HG02840 (cell line): Measurements from ENCODE around the gene RMND5A.

Experiments
- ATAC-seq: cut with Tn5 transposase; IDR thresholded peaks from one replicate; pipeline ENCODE4 v1.9.1; 2021; ENCODE audit warnings: mild to moderate bottlenecking, moderate library complexity, moderate number of reproducible peaks; ENCODE audit not compliant: unreplicated experiment, low FRiP score

Gene RMND5A, protein sequence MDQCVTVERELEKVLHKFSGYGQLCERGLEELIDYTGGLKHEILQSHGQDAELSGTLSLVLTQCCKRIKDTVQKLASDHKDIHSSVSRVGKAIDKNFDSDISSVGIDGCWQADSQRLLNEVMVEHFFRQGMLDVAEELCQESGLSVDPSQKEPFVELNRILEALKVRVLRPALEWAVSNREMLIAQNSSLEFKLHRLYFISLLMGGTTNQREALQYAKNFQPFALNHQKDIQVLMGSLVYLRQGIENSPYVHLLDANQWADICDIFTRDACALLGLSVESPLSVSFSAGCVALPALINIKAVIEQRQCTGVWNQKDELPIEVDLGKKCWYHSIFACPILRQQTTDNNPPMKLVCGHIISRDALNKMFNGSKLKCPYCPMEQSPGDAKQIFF

DNA sequence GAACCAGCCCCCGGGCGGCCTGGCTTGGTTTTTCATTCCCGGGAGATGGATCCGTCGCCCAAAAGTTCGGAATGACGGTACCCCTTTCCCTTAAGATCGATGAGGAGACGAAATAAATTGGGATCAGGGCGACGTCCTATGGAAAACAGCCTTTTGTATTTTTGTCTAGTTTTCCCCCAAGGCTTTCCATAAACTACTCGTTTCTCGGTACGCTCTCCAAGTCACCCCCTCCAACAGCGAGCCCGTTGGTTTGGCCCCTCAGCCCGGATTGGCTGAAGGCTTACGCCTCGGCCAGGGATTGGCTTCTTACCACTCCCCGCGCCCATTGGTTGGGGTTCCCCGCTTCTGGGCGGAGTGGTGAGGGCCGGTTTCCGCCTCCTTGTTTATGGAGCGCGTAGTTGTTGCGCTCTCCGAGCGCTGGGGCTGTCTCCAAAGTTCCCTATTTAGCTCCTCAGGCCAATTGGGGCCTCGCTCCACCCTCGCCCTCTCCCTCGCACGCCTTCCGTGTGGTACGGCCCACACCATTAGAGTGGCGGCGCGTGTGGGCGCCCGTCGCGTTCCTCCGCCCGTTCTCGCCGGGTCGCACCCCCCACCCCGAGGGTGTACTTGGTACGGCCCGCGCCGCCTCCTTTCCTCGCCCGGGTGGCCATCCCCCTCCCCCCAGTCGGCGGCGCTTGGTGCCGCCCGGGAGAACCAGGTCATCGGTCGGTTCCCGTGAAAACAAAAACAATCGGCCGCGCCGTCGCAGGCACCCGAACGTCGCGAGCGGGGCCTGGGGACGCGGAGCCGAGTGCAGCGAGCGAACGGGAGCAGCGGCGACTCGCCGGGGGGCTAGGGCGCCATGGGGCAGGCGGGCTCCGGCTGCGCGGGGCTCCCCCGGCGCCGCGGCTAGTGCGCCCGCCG is at the start of gene RMND5A:
Gene RMND5A, plus strand, starts transcription at position 655 of the 903 bp plus-strand sequence. CDS start 377 bp downstream, outside the sequence.
- peak; percentile 92 for ATAC-seq

DNA sequence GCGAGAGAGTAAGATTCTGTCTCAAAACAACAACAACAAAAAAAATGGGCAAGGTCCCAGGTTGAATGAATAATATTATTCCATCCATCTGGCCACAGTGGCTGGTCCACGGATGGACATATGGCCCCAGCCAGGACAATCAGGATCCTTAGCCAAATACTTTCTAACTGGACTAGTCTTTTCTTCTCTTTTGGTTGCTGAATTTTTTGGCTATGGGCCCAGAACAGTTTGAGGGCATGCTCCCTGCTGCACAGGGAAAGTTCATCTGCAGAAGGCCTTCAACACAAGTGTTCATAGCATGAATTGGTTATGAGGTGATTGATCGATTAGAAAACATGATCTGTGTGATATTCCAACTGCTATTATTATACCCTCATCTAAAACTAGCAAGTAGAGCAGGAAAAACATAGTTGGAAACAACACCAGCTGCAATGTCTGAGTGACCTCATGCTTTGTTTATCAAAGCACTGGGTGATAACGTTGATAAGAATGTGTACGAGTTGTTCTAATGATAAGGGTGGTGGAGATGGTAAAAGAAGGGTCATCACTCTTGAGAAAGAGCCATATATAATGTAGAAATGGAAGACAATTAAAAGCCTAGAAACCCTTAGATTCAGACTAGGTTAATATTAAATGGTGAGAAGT is 48.6 kb upstream of the RMND5A start:
- ATAC-seq: no peak

DNA sequence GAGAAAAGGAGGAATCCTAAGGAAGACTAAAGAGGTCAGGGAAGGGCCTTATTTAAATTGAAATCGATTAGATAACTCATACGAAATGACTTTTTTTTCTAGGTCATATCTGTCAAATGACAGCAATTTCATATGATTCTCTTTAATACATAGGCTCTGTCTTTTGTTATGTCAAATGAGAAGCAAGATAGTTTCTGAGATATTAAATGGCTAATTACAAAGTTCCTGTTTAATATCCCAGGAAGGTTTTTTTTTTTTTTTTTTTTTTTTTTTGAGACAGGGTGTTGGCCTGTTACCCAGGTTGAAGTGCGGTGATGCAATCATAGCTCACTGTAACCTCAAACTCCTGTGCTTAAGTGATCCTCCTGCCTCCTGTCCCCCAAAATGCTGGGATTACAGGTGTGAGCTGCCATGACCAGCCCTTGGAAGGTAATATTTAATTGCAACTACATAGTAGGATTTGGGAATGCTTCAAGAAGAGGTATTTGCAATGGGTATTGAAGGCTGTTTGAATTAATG is 48.0 kb upstream of the RMND5A start:
- no peak for ATAC-seq

GRCh38 chr2:86673011-86673410 is 47.1 kb upstream of the RMND5A start:
- no peak for ATAC-seq

- no peak for ATAC-seq
These were observed 46.0 kb upstream of the RMND5A start for GRCh38 chr2:86673986-86674670.

DNA sequence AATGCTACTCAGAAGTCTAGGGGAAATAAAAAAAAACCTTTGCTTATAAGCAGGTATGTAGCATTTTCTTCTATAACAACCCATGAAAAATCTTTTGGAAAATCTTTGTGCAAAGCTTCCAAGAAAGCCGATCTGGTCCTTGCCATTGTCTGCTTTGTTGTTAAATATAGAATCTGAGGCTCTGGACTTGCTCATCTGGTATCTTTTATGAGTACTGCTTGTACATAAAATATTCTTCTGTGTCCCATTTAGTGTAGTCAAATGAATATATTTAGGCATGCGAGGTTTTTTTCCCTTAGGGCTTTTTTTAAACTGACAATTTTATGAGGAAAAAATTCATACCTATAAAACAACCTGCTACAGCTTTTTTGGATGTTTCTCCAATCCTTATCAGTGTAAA is 45.0 kb upstream of the RMND5A start:
- ATAC-seq: no peak

- no peak for ATAC-seq
These were observed 44.5 kb upstream of the RMND5A start for GRCh38 chr2:86675511-86676015.

- ATAC-seq: no peak
These were observed 42.3 kb upstream of the RMND5A start for GRCh38 chr2:86677816-86678215.

DNA sequence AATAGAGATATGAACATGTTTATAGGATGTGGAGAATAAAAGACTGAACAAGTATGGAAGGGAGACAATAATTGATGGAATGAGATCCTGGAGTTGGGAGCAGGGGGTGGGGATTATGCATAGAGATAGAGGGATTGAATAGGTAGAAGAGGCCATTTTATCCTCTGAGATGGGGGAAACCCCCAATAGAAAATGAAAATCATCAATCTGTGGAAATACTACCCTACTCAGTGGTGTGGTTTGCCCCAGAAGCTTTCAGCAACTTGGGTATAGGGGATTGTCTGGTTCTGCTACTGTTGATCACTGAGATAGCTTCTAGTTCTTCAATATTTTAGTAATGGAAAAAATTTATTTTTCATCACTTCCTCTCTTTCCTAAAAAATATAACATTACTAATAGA is 41.1 kb upstream of the RMND5A start:
- ATAC-seq: no peak

GRCh38 chr2:86685351-86685750 is 34.7 kb upstream of the RMND5A start:
- no peak for ATAC-seq

- no peak for ATAC-seq
These were observed 33.6 kb upstream of the RMND5A start for GRCh38 chr2:86686460-86686859.

- no peak for ATAC-seq
These were observed 33.2 kb upstream of the RMND5A start for GRCh38 chr2:86686905-86687304.

GRCh38 chr2:86695053-86695691 is 24.9 kb upstream of the RMND5A start:
- no peak for ATAC-seq

- ATAC-seq: no peak
These were observed 22.5 kb upstream of the RMND5A start for GRCh38 chr2:86697551-86698104.

GRCh38 chr2:86700690-86701089 is 19.4 kb upstream of the RMND5A start:
- no peak for ATAC-seq

DNA sequence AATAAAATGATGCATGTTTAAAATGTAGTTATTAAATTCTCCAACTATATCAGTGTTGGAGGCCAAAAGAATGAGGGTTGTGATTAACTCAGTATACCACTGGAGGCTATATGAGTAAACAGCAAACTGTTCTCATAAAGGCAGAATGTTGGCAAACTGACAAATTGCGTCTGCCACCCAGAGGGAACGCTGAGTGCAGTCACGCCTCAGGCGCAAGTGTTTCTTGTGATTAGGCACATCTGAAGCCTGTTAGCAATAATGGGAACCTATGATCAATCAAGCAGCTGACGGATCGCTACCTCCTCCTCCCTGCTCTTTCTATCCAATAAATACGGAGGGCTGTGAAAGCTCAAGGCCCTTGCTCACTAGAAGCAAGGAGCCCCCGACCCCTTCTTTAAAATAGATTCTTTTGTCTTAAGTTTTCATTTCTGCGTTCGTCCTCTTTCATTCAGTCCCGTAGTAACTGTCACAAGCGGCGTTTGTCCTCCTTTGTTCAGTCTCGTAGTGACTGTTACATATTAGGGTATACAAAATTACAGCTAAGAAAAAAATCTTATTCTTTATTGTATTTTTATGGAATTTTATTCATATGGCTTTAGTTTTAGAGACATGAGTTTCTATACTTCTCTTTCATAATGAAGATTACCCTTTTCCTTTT is 16.3 kb upstream of the RMND5A start:
- no peak for ATAC-seq

- no peak for ATAC-seq
These were observed 15.6 kb upstream of the RMND5A start for GRCh38 chr2:86704459-86704971.

DNA sequence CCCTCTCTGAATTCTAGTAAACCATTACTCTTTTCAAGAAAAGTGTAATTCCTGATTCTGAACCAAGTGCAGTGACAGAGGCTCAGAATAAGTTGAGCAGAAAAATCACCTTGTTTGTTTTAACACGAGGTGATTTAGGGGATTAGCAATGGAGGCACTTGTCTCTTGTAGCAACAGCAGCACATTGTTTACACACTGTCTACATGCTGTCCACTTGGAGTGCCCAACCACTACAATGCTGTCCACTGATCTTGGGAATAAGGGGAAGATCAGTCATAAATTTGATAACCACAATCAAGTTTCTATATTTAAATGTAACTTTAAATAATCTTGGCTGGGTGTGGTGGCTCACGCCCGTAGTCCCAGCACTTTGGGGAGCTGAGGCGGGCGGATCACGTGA is 13.9 kb upstream of the RMND5A start:
- ATAC-seq: no peak
